NB4 (cell line): Measurements from ENCODE around the gene MACROD2.

Experiments used
- POLR2A ChIP-seq: IDR thresholded peaks from 2 replicates; pipeline ENCODE4 v1.6.1; 2011; ENCODE audit warnings: mild to moderate bottlenecking; ENCODE audit not compliant: insufficient read length; ENCODE audit errors: extremely low read depth
- TF ChIP-seq, protein P1 (sequence below): IDR thresholded peaks from one replicate; pipeline ENCODE4 v1.5.1; 2012; ENCODE audit warnings: low read depth, low read length

GRCh38 chr20:15178581-15178980 is 1183.3 kb downstream of the MACROD2 start:
- TF ChIP-seq, protein P1, sequence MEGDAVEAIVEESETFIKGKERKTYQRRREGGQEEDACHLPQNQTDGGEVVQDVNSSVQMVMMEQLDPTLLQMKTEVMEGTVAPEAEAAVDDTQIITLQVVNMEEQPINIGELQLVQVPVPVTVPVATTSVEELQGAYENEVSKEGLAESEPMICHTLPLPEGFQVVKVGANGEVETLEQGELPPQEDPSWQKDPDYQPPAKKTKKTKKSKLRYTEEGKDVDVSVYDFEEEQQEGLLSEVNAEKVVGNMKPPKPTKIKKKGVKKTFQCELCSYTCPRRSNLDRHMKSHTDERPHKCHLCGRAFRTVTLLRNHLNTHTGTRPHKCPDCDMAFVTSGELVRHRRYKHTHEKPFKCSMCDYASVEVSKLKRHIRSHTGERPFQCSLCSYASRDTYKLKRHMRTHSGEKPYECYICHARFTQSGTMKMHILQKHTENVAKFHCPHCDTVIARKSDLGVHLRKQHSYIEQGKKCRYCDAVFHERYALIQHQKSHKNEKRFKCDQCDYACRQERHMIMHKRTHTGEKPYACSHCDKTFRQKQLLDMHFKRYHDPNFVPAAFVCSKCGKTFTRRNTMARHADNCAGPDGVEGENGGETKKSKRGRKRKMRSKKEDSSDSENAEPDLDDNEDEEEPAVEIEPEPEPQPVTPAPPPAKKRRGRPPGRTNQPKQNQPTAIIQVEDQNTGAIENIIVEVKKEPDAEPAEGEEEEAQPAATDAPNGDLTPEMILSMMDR, result no peak
- no peak for TF ChIP-seq POLR2A
